HG03521 (cell line): ENCODE measurements around the gene FERMT2.

Experiments used
- ATAC-seq: cut with Tn5 transposase; IDR thresholded peaks from one replicate; pipeline ENCODE4 v1.9.1; 2021; ENCODE audit warnings: mild to moderate bottlenecking, moderate library complexity; ENCODE audit not compliant: unreplicated experiment

Gene FERMT2

DNA sequence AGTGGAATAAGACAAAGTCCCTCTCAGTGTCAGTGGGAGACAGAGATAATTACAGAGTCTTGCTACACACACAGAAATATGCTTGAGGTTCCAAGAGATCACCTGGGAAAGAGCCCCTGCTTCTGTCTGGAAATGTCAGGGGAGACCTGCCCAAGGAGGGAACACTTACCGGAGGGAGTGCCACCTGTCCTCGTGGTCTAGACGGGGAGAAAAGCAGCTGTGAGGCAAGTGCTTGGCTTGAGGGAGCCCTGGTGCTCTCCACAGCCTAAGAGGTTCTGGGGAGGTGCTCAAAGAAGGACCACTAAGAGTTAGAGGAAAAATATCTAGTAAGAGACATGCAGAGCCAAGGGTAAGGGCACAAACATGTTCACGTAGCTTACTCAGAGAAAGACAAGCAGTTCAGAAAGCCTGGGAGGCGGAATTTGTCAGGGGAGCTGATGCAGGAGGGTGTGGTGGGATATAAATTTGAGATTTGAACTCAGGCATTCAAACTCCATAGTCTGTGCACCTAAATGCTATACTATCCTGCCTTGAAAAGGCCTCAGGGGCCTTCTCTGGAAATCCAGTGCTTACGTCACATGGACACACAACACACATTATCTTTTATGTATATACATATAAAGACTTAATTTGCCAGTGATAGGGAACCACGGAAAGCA, 121.2 kb downstream of the FERMT2 start:
- ATAC-seq = no peak

DNA sequence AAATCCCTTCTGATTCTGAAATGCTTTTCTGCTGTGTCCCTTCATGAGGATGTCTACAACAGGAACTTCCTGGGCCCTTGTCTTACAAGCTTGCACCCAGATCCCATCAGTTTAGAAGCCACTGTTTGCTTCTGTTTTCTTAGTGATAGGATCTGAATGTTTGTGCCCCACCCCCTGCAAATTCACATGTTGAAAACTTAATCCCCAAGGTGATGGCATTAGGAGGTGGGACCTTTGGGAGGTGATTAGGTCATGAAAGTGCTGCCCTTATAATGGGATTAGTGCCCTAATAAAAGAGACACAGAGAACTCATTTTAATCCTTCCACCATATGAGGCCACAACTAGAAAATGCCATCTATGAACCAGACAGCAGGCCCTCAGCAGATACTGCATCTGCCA, 123.4 kb downstream of the FERMT2 start:
- no peak for ATAC-seq

DNA sequence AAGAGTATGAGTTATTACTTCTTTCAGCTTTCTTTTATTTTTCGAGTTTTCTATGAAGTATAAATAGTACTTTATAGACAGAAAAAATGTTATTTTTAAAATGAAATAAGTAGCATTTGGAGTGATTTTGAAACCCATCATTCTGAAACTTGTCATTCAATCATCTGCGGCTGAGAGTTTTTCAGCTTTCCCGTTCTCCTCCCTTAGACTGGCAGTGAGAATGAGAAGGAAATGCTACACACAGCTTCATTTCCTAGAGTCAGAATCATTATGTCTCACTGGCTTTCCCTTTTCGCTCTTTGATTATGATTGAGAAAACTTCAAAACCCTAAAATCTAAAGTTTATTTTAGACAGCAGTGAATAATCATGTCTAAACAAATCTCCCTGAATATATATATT, 125.8 kb downstream of the FERMT2 start:
- no peak for ATAC-seq

DNA sequence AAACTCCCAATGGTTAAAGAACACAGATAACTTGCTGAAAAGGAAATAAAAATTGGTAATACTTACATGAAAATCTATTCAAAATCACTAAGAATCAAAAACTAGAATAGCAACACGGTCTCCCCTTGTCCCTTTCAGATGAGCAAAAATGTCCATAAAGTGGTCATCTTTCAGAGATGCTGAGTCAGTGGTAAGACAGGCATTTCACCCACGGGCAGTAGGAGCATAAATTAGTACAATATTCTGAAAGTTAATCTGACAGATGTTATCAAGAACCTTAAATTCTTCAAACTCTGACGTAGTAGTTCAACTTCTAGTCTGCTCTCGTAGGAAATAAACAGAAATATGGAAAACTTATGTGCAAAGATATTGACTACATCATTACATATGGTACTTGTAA, 126.4 kb downstream of the FERMT2 start:
- no peak for ATAC-seq

DNA sequence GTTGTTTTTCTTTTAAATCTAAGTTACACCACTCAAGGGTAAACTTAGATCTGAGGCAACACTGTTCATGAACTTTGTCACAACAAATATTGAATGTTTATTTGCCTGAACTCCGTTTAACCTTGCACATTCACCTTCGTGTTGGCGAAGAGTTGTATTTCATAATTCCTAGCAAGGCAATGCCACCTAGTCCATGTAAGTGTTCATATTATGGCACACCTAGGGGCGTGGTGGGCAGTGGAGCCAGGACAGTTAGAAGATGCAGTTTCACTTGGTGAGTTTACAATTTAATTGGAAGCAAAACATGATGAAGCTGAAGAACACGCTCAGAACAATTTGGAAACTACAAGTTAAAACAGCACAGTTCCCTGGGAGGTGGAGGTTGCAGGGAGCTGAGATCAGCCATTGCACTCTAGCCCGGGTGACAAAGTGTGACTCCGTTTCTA, 129.0 kb downstream of the FERMT2 start:
- ATAC-seq = no peak

DNA sequence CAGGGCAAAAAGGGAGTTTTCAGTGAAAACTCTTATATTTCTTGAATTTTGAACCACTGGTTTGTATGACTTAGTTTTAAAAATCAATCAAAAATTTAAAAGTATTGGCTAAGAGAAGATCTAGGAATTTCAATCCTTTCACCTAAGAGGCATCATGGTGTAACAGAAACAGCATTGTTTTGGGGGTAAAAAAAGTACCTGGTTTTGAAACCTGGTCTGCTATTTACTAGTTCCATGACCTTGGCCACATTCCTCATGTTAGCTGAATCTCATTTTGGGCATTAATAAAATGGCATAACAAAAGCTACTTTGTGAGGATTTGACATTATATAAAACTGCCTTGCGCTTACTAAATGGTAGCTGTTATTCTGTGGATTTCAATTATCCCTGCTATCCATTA, 142.7 kb downstream of the FERMT2 start:
- ATAC-seq = no peak
